K562 treated with DMSO at 1 percent for 12 hours (cell line): ENCODE measurements around the gene PRPH2. TPM values are rescaled to one million over a fixed set of nuclear protein-coding genes. Genes with fewer than 3 reads are reported as not detected.

Experiments used
- total RNA-seq: library from RNA; unstranded; fragments of 300-600 nt; gene quantifications from 2 replicates; pipeline ENCODE4 v1.2.3, GENCODE V29; 2022; ENCODE audit not compliant: insufficient read depth

PRPH2 gene
- not detected in 2 replicates for total RNA-seq

GRCh38 chr6:42722497-42722896 lies at the start of gene PRPH2:
Gene PRPH2, minus strand, starts transcription at chr6:42722597. Its CDS starts 263 bp downstream, at chr6:42722334.

GRCh38 chr6:42745640-42746462 lies 23.5 kb upstream of the PRPH2 start, which contains the start of gene TBCC:
Gene TBCC, minus strand, starts transcription at chr6:42746103. Its CDS starts 30 bp downstream, at chr6:42746073.

Other genes with a start within 250 kb of the PRPH2 start
- gene UBR2, start 158.6 kb downstream of the PRPH2 start, total RNA-seq = 5.7 and 25.0 TPM in 2 replicates
- 42.9 and 62.7 TPM in 2 replicates for gene TBCC, start 23.5 kb upstream of the PRPH2 start, total RNA-seq
- gene BICRAL, start 59.5 kb upstream of the PRPH2 start, total RNA-seq = 2.1 and 8.3 TPM in 2 replicates
- gene RPL7L1, start 157.0 kb upstream of the PRPH2 start, total RNA-seq = 63.5 and 115 TPM in 2 replicates
- gene PTCRA, start 193.5 kb upstream of the PRPH2 start, total RNA-seq = not detected in 2 replicates
- gene CNPY3, start 206.9 kb upstream of the PRPH2 start, total RNA-seq = 26.2 and 29.2 TPM in 2 replicates
- gene GNMT, start 238.2 kb upstream of the PRPH2 start, total RNA-seq = not detected in 2 replicates